ENCODE data around the gene NAGLU. TPM values are rescaled to one million over a fixed set of nuclear protein-coding genes. Genes with fewer than 3 reads are reported as not detected.

The NAGLU gene
- total and polyA plus RNA-seq, 11 donors = 8.4 to 22.0 (median 12.5) TPM

GRCh38 chr17:42571435-42572225, 35.6 kb downstream of the NAGLU start:
- H3K27ac ChIP-seq = no peak overlapping the region
- TF ChIP-seq POLR2A (IDR thresholded peaks at IDR 0.05) = no peak
- no peak for TF ChIP-seq CTCF (IDR thresholded peaks at IDR 0.05)
- H3K36me3 ChIP-seq = peaks cover 0 to 75% (median 72%) of the 10 kb centered on the region in 9 donors
- H3K4me1 ChIP-seq = peaks cover 0 to 41% (median 12%) of the 10 kb centered on the region in 12 donors
- 57 to 62% (median 59%) methylated on average over 12 of the region's 12 CpGs for WGBS, 4 donors
- ATAC-seq (no peak), DNase-seq (peak in 1 of 5 donors; percentile 6)
- no peaks in the 10 kb centered on the region for H3K27me3 ChIP-seq
- no peak overlapping the region for H3K4me3 ChIP-seq
- intact Hi-C loops (cut with DNase I) = loop anchor here in 1 of 10 donors (10.0 kb wide), 1 partner anchor 193 kb away; the partner anchor contains the start of gene RAMP2
- H3K9me3 ChIP-seq = no peaks in the 10 kb centered on the region

- Histone ChIP-seq H3K4me3 (no peak overlapping the region), H3K27me3 (no peaks in the 10 kb centered on the region), H3K27ac (peak overlapping the region in 1 of 12 donors; percentile 10), H3K9me3 (no peaks in the 10 kb centered on the region), H3K36me3 (peaks cover 0 to 75% (median 72%) of the 10 kb centered on the region in 9 donors), H3K4me1 (peaks cover 0 to 44% (median 12%) of the 10 kb centered on the region in 12 donors)
- ATAC-seq (no peak), DNase-seq (peak in 1 of 5 donors; percentile 7)
- whole genome bisulfite sequencing, 4 donors = 70 to 90% (median 85%) methylated on average over 4 of the region's 4 CpGs
- TF ChIP-seq CTCF (IDR thresholded peaks at IDR 0.05) (no peak), POLR2A (IDR thresholded peaks at IDR 0.05) (no peak)
- intact Hi-C loops (cut with DNase I) = loop anchor here in 1 of 10 donors (10.0 kb wide), 1 partner anchor 192 kb away; the partner anchor contains the start of gene RAMP2
These were observed 37.1 kb downstream of the NAGLU start for GRCh38 chr17:42573095-42573494.

GRCh38 chr17:42574463-42574862, 38.4 kb downstream of the NAGLU start:
- H3K4me3 ChIP-seq = no peak overlapping the region
- H3K27ac ChIP-seq = no peak overlapping the region
- H3K36me3 ChIP-seq = peaks cover 0 to 69% (median 63%) of the 10 kb centered on the region in 9 donors
- no peak for TF ChIP-seq CTCF (IDR thresholded peaks at IDR 0.05)
- no peak for TF ChIP-seq POLR2A (IDR thresholded peaks at IDR 0.05)
- DNase-seq (no peak), ATAC-seq (no peak)
- H3K4me1 ChIP-seq = peaks cover 0 to 42% (median 14%) of the 10 kb centered on the region in 12 donors
- 75 to 85% (median 81%) methylated on average over 3 of the region's 3 CpGs for WGBS, 4 donors
- no peaks in the 10 kb centered on the region for H3K9me3 ChIP-seq
- intact Hi-C loops (cut with DNase I) = loop anchor here in 1 of 10 donors (10.0 kb wide), 1 partner anchor 190 kb away; the partner anchor contains the start of gene RAMP2
- H3K27me3 ChIP-seq = no peaks in the 10 kb centered on the region

GRCh38 chr17:42577140-42577531, 41.1 kb downstream of the NAGLU start:
- 3 to 10% (median 5%) methylated on average over 18 of the region's 18 CpGs for WGBS, 4 donors
- intact Hi-C loops (cut with DNase I) = loop anchor here in 5 of 10 donors (1.0 to 10.0 kb wide), 5 partner anchors 32 to 360 kb away; partner anchors contain the start of genes RAMP2 (in 3 of the 5), PLEKHH3 (in 2 of the 5), RETREG3 (in 1 of the 5) and TUBG1 (in 1 of the 5)
- TF ChIP-seq CTCF (IDR thresholded peaks at IDR 0.05) = no peak
- TF ChIP-seq POLR2A (IDR thresholded peaks at IDR 0.05) = no peak
- H3K27ac ChIP-seq = peak overlapping the region in 10 of 12 donors; percentile 85 to 99 (median 91)
- peak overlapping the region; percentile 22 to 96 (median 65) for H3K4me3 ChIP-seq
- H3K4me1 ChIP-seq = peaks cover 0 to 32% (median 14%) of the 10 kb centered on the region in 12 donors
- DNase-seq (peak in 1 of 5 donors; percentile 35), ATAC-seq (no peak)
- H3K36me3 ChIP-seq = peaks cover 0 to 69% (median 61%) of the 10 kb centered on the region in 9 donors
- H3K9me3 ChIP-seq = no peaks in the 10 kb centered on the region
- H3K27me3 ChIP-seq = no peaks in the 10 kb centered on the region

Data from heart left ventricle (tissue), 16 donors.